Brain pericyte (primary cell): ENCODE results near the gene MITF.

Experiments used
- DNase-seq: peaks from one replicate; pipeline ENCODE4 v3.0.0-alpha.2; 2012; ENCODE audit warnings: low read depth, low spot score

MITF gene

DNA sequence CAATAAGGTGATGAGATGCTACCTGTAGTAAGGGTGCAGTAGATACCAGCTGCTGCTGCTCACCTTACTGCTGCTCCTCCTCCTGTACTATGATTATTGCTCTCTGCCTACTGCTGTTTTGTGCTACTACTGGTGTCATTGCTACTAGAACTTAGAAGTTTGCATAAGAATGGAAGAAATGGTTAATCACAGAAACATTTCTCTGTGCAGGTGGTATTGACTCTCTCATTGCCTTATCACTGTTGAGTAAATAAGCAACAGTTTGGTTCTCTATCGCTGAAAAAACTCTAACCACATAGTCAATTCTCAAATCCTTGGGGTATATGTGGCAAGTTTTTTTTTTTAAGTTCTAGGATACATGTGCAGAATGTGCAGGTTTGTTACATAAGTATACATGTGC is 16.5 kb downstream of the MITF start:
- DNase-seq = no peak

DNA sequence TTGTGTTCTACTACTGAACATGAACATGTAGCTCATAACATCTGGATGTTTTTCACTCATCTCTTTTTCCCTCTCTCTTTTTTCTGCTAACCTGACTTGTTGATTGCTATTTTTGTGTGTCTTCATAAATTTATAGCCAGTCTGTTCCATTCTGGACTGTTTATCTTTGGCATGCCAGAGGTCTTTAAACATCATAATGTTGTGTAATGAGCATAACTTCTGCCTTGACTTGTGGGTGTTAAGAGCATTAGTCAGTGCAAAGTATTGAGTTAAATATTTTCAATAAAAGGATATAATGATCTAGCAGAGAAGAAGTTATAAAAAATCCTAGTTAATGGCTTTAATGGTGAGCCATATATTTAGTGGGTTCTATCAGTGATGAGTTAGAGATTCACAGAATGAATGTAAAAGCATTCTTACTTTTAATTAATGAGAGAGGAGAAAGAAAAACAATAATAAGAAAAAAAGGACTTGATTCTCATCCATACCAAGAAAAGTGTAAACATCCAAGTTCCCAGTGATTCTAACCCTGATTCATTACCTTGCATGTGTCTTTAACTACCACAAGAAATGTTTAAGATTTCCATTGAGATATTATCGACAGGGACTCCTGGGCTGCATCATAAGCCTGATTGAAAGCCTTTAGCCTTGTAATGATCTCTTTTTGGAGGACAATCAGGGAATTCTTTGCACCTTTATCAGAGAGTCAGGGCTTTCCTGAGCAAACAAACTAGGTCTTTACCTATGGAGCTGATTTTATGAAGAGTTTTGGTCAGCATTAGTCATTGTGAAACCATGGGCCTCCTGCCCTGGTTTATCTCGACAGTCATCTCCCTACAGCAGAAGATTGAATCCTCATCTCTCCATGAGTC is 22.9 kb downstream of the MITF start:
- DNase-seq = no peak

DNA sequence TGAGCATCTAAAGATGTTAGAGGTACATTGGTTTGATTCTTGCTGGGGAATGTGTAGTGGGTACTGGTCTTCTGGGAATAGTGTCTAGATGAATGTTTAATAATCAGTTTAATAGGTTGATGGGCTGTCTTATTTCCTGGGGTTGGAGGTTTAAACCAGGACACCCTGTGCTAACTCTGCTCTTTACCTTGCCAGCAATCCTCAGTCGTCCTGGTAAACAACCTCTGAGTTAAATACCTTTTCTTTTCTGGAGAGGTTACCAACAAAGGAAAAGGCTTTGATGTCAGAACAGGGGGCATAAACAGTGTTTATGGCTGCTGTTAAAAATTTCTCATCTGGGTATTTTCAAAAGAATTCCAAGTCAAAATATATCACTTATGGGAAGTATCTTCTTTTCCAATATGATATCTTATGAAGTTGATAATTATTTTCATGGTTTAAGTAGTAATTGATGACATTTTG is 23.5 kb downstream of the MITF start:
- DNase-seq = no peak

DNA sequence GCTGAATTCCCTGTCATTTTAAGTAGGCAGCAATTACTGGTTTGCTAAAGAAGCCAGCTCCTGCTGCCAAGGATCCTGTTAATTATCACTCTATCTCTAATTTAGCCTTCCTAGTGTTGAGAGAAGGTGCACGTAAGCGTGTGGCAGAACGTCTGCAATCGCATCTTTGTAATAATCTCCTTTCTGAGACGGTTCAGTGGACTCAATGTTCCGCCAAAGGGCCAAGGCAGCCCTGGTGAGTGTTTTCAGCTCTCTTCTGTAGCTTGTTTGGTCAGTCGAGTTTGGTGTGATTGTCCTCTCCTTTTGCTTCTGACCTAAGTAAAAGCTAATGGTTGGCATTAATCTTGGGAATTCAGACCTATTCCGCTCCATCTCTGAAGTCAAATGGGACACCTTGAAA is 24.2 kb downstream of the MITF start:
- no peak for DNase-seq

DNA sequence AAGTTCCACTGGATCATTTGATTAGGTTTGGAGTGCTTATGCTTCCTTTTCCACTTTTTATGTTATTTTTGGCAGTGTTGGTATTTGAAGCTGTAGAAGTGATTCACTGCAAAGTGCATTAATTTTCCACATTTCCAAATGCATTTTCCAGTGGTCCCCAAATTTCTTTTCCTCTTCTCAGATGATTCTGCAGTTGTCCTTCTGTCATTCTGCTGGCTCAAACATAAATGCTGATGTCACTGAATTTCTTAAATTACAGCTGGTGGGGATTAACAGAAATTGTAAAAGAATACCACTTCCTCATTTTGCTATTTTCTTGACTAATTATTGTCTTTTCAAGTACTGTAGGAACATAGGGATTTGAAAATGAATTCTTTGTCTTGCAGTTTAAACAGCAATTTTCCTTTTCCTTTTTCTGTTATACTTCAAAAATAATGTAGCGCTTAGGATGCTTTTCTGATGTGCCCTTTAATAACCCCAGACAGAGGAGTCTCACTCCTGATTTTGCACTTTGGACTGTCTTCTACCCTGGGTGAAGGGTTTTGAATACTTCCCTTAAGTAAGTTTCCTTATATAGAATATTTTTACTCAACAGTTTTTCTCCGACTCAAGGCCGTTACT is 25.0 kb downstream of the MITF start:
- DNase-seq = no peak

DNA sequence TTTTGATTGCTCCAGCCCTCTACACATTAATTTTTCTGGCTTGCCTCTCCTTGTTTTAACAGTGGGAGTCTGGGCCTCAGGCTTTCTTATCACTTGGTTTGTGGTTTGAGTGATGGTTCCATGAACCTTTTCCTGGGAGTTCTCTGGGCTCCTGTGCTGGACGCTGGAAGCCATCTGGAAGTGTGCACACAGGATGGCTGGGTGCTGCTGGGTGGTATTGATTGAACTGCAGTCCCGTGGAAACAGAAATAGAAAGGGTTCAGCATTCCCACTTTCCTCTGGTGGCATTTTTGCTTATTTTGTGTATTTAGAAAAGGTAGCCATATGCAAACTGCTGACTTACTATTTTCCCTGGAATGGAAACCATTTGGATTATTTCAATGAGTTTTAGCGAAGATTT is 25.6 kb downstream of the MITF start:
- no peak for DNase-seq

DNA sequence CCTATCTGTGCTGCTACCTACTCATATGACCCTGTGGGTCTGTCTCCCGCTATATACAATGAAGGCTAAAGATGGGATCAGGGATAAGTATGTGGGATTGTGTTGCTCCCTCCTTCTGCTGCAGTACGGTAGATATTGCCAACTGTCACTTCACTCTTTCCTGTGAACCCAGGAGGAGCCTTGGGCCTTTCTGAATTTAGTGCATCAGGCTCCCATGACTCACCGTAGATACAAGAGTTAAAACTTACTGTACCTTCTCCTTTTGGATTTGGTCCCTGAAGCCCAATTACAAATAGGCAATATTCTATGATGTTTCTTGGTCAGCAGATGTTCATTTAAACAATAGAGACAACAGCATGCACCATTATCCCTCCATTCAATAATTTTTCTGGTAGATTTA is 27.4 kb downstream of the MITF start:
- no peak for DNase-seq

DNA sequence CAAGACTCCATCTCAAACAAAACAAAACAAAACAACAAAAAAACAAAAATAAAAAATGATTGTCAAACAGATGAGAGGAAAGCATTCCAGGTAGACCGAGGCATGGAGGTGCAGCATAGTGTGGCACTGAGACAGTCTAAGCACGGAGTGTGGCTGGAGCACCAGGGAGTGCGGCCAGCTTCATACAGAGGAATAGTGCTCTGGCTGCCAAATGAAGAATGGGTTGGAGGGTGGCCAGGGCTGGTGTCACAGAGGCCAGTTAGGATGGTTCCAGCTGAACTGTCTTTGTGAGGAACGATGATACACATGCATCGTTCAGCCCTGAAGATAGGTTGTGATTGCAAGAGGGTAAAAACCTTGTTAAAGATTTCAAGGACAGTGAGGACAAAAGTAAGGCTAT is 28.3 kb downstream of the MITF start:
- DNase-seq = no peak

DNA sequence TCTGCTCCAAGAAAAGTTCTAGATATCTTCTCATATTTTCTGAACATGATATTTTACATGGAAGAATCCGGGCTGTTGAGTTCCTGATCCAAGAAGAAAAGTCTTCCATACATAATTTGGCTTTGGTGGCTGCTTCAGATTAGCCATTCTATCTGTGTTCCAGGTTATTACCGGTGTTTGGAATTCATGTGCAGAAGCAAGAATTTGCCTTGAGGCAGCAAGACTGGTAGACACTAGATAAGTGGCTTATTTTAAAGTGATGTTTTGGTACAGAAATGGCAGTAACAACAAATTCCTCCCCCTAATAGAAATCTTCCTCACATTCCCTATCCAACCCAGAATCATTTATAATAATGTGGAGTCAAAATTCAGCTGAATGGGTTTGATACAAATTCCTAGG is 29.2 kb downstream of the MITF start:
- no peak for DNase-seq

DNA sequence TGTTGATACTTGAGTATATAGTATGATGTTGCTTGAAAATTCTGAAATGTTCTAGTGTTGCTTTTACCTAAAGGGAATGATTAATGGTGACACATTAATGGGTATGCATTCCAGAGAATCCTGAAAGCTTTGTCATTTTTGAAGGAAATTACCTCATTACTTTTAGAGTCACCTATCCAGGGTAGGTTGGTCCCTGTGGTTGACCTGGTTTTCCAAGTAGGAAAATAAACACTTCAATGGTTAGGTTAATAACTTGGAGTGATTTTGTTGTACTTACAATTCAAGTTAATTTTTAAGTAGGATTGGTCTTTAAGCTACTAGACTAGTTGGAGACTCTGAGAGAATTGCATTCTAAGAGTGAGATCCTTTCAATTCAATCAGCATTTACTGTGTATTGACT is 31.0 kb downstream of the MITF start:
- DNase-seq = no peak

DNA sequence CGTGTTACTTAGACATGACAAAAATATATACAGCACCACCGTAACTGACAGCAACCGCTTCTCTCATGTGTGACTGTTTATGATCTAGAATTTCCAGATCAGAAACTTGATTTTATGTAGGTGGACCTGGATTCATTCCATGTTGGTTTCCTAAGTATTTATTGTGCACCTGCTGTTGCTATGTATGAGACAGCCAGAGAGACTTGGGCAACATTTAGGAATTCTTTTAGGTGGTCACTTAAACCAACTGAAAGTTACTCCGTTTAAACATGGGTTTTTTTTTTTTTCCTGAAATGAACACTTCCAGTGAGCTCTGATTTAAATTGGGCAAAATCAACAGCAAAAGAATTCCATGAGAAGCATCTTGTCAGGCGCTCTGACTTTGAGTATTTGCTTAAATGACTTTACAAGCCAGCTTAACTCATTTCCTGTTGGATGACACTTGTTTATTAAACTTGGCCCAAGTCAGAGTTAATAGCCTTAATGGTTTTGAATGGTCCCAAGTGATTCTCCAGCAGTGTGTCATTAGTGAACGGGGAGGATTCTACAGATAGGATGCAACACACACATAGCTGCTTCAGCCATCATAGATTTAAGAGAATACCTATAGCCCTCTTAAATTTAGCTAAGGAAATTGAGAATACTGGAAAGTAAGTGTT is 31.8 kb downstream of the MITF start:
- DNase-seq = no peak

DNA sequence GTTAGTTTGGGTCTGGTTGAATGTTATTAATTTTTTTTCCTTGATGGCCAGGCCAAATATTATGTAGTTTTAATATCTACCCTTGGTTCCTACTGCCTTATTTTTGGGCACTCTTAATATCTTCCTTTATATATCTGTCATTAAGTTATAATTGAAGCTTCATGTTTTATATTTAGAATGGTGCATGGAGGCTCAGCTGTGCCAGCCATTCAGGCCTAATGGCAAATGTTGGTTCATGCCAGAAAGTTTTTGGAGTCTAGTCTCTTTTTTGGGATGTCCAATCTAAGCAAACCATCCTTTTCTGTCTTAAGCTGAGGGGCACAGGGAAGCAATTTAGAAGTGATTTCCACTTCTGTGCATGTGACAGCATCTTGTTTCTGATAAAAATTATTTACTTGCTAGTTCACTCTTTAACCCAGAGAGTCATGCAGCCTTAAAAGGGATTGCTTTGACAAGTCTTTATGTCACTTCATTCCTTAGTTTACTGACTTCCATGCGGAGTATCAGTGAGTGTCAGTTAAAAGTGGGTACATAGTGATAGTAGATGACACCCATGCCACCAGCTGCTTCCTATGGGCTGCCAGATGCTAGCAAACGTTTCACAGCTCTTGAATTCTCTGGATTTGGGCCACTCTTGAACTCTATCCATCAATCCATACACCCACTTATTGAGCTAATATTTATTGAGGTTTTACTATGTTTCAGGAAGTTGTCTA is 33.0 kb downstream of the MITF start:
- no peak for DNase-seq

DNA sequence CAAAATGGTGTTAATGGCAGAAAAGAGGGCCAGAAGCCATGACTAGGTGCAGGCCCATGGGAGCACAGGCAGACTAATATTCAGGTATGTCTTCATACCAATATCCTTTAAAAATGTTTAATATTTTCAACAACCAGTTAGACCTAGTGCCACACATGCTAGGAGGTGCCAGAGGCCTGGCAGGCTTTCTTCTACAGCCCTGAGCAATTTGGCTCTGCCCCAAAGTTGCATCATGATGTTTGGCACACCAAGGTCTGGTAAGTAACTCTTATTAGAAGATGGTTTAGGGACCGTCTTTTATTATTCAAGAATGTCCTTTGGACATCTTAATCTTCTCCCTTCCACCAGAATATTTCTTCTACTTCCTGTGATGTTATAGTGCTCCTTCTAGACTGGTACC is 34.8 kb downstream of the MITF start:
- no peak for DNase-seq

DNA sequence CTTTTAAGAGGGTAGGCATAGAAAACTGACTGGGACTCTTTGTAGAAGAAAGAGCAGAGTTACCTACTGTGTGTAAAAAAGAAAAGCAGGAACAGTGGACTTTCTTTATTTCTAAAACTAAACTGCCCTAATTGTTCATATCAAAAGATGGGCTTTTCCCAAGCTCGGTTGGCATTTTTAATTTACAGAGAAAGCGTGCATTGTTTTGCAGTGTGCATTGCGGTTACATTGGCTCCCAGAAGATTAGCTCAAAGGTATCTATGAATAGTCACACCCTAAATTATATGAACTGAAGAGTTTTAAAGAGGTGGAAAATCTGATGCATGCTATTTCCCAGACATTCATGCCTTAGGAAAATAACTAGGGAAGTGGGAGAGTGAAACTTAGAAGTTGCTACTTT is 36.5 kb downstream of the MITF start:
- no peak for DNase-seq

DNA sequence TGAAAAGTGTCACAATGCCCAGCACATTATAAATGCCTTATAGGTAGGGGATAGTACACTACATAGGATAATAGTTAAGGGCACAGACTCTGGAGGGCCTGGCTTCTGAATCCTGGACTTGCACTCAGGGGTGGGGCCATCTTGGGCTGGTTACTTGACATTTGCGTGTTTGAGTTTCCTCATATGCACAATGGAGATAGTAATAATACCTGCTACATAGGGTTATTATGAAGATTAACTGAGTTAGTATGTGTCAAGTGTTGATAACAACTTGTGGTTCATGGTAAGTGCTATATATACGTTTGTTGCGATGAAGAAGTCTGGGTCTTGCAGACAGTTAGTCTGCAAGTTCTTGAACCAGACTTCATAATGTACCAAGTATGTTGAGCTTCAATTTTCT is 37.0 kb downstream of the MITF start:
- no peak for DNase-seq

DNA sequence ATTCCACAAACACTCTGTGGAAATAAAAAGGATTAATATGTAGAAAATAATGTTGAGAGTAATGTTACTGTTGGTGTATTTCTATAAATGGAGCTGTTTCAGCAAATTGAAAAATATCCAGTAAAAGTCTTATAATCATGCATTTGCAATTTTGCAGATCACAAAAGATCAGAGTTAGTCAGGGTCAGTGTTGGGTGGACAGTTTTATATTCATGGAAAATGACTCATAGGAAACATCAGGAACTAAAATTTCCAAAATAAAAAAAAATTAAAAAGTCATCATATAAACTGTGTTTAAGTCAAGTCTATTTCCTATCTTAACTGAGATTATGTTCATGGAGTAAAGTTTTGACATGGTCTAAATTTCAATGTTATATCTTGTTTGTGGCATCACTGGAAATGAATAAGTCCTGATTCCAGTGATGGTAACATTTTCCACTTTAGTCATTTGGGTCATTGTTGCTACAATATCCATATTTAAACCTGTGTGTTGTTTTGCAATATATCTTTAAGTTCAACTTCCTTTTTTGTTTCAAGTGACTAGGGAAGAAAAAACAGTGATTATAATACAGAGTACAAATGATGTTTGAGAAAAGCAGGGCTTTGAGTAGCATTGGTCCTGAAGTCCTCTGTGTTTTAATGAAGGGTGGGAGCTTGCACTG is 37.8 kb downstream of the MITF start:
- no peak for DNase-seq

DNA sequence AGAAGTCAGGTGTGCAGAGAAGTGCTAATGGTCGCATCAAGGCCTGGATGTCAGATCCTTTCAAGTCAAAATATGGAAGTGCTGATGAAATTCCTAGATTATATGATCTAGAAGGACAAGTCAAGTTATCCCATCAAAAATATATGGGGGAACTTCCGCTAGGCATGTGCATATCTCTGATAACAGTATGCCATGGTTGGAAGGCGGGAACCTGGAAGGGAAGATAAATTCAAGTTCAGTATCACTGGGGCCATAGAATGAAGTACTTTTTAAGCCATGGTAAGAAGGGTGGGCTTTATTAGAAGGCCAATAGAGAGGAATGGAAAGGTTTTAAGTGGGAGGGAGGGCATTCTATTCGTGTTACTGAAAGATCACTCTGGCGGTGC is 38.3 kb downstream of the MITF start:
- no peak for DNase-seq

DNA sequence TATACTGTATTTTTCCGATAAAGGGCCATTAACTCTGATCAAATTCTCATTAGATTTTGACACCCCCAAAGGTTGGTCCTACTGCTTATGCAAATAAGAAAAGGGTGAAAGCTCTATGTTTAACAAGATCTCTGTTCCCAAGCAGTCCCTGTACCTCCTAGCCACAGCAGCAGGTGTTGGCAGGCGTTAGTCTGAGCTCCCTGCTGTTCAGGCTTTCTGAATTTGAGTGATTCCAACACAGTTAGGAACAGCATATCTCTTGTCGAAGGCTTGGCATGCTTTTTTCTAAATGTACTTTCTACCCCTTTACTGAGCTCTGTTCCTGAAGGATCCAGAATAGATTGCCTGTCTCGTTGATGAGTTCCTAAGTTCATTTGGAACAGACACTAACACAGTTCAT is 42.3 kb downstream of the MITF start:
- DNase-seq = no peak

DNA sequence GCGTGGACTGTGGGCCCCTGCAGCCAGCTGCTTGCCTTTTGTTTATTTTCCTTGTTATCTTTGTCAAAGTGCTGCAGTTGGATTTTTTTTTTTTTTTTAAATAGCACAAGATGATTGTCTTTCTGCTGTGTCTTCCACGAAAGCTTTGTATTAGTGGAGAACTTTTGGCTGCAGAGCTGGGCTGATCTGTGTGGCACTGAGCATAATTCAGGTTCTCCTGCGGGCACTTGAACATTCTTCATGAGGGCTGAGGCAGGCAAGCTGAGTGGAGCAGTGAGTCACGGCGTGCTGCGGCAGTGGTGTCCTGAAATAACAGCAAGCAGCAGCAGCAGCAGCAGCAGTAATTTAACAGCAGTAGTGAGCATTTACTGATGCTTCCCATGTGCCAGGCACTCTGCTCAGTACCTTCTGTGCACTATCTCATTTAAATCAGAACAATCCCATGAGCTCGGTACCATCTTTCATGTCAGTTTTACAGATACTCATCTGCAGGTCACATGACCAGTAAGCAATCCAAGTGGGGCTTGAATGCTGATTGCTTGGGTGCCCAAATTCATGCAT is 45.8 kb downstream of the MITF start:
- DNase-seq = peak; percentile 47

DNA sequence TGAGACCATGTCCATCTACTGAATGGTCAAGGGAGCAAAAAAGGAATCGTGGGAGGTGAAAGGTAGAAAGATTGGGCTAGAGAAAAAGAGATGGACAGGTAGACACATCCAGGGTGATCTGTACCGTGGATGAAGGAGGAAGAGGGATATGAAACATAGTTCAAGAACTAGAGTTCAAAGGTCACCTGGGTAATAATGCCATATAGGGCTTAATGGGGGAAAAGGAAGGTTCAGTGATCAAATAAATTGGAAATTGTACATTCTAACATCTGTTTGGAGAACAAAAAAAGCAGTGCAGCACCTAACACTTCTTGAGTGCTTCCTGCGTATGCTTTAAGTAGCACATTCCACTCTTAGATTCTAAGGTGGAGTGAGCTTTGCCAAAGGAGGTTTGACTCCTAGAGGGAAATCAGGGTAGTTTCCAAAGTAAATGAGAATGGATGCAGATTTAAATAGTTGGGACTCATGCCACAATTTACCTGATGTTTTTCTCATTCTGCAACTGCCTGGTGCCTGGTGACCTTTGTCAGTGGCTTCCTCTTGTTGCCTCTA is 46.6 kb downstream of the MITF start:
- DNase-seq = no peak

DNA sequence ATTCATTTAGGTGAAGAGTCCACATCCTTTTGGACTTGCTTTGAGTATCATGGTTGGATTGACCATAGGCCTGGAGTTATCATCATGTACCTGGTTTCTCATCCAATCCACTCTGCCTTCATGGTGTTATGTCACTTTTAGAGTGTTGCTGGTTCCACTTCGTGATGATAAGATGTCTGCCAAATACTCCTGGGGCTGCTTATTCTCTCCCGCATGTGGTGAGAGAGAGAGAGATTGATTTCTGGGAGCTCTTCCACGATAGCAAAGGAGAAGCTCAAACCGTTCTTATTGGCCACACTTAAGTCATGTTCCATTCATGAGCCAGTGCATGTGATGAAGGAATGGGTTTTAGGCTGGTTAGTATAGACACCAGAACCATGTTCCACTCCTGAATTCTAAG is 47.6 kb downstream of the MITF start:
- DNase-seq = no peak
